Measurements from ENCODE around the gene FNDC10. TPM values are rescaled to one million over a fixed set of nuclear protein-coding genes. Genes with fewer than 3 reads are reported as not detected.
"Not testable (repeated sequence)": the region's sequence is repeated elsewhere in the genome, so short reads cannot be mapped to it uniquely, and the experiment has no call there.

The FNDC10 gene
- total RNA-seq (ENCODE audit: unreplicated experiment): 11.9 TPM
- long read RNA-seq, partial matches to known transcripts: 0 of 2 reads
- long read RNA-seq, other reads (novel, unspliced or antisense): 0 of 2 reads

- H3K36me3 Mint-ChIP-seq (ENCODE audit: unreplicated experiment): no peaks in the 10 kb centered on the region
- H3K9me3 Mint-ChIP-seq (ENCODE audit: unreplicated experiment): no peaks in the 10 kb centered on the region
- H3K27ac Mint-ChIP-seq (ENCODE audit: unreplicated experiment): no peak within 1 kb of the TSS
- TF ChIP-seq CTCF (IDR thresholded peaks at IDR 0.05; ENCODE audit: partially characterized antibody, unreplicated experiment): no peak
- peak within 1 kb of the TSS; percentile 80 for H3K4me3 Mint-ChIP-seq (ENCODE audit: unreplicated experiment)
- H3K27me3 Mint-ChIP-seq (ENCODE audit: unreplicated experiment): peaks cover 6% of the 10 kb centered on the region
- no peaks in the 10 kb centered on the region for H3K4me1 Mint-ChIP-seq (ENCODE audit: low read depth, unreplicated experiment)
- no peak for DNase-seq
Observed at GRCh38 chr1:1599935-1600860, at the start of gene FNDC10. FNDC10 (minus strand) TSS chr1:1600135; CDS start chr1:1600015, 120 bp downstream.

- not testable (repeated sequence) for H3K4me1 Mint-ChIP-seq (ENCODE audit: low read depth, unreplicated experiment); DNase-seq; H3K4me3 Mint-ChIP-seq (ENCODE audit: unreplicated experiment); H3K9me3 Mint-ChIP-seq (ENCODE audit: unreplicated experiment); H3K27me3 Mint-ChIP-seq (ENCODE audit: unreplicated experiment); H3K27ac Mint-ChIP-seq (ENCODE audit: unreplicated experiment); H3K36me3 Mint-ChIP-seq (ENCODE audit: unreplicated experiment)
Observed at GRCh38 chr1:1648265-1648664, 48.3 kb upstream of the FNDC10 start.

GRCh38 chr1:1647567-1648241, 47.8 kb upstream of the FNDC10 start:
- H3K27ac Mint-ChIP-seq (ENCODE audit: unreplicated experiment); H3K4me1 Mint-ChIP-seq (ENCODE audit: low read depth, unreplicated experiment); H3K9me3 Mint-ChIP-seq (ENCODE audit: unreplicated experiment); H3K4me3 Mint-ChIP-seq (ENCODE audit: unreplicated experiment); H3K27me3 Mint-ChIP-seq (ENCODE audit: unreplicated experiment); H3K36me3 Mint-ChIP-seq (ENCODE audit: unreplicated experiment); DNase-seq: not testable (repeated sequence)

GRCh38 chr1:1646326-1646725, 46.4 kb upstream of the FNDC10 start:
- not testable (repeated sequence) for DNase-seq; H3K9me3 Mint-ChIP-seq (ENCODE audit: unreplicated experiment); H3K4me1 Mint-ChIP-seq (ENCODE audit: low read depth, unreplicated experiment); H3K27me3 Mint-ChIP-seq (ENCODE audit: unreplicated experiment); H3K36me3 Mint-ChIP-seq (ENCODE audit: unreplicated experiment); H3K4me3 Mint-ChIP-seq (ENCODE audit: unreplicated experiment)
- peak overlapping the region; percentile 3 for H3K27ac Mint-ChIP-seq (ENCODE audit: unreplicated experiment)

GRCh38 chr1:1640711-1641461, 41.0 kb upstream of the FNDC10 start:
- not testable (repeated sequence) for H3K27me3 Mint-ChIP-seq (ENCODE audit: unreplicated experiment); H3K4me1 Mint-ChIP-seq (ENCODE audit: low read depth, unreplicated experiment); H3K4me3 Mint-ChIP-seq (ENCODE audit: unreplicated experiment); H3K9me3 Mint-ChIP-seq (ENCODE audit: unreplicated experiment); H3K27ac Mint-ChIP-seq (ENCODE audit: unreplicated experiment); H3K36me3 Mint-ChIP-seq (ENCODE audit: unreplicated experiment); DNase-seq

GRCh38 chr1:1640081-1640480, 40.1 kb upstream of the FNDC10 start:
- not testable (repeated sequence) for DNase-seq; H3K4me1 Mint-ChIP-seq (ENCODE audit: low read depth, unreplicated experiment); H3K27ac Mint-ChIP-seq (ENCODE audit: unreplicated experiment); H3K9me3 Mint-ChIP-seq (ENCODE audit: unreplicated experiment); H3K4me3 Mint-ChIP-seq (ENCODE audit: unreplicated experiment); H3K36me3 Mint-ChIP-seq (ENCODE audit: unreplicated experiment); H3K27me3 Mint-ChIP-seq (ENCODE audit: unreplicated experiment)

- not testable (repeated sequence) for H3K4me1 Mint-ChIP-seq (ENCODE audit: low read depth, unreplicated experiment)
Observed at GRCh38 chr1:1639368-1639767, 39.4 kb upstream of the FNDC10 start.

GRCh38 chr1:1638528-1638927, 38.6 kb upstream of the FNDC10 start:
- not testable (repeated sequence) for H3K9me3 Mint-ChIP-seq (ENCODE audit: unreplicated experiment); DNase-seq; H3K4me3 Mint-ChIP-seq (ENCODE audit: unreplicated experiment); H3K27ac Mint-ChIP-seq (ENCODE audit: unreplicated experiment); H3K36me3 Mint-ChIP-seq (ENCODE audit: unreplicated experiment); H3K4me1 Mint-ChIP-seq (ENCODE audit: low read depth, unreplicated experiment); H3K27me3 Mint-ChIP-seq (ENCODE audit: unreplicated experiment)

More at GRCh38 chr1:1639368-1639767, 39.4 kb upstream of the FNDC10 start:
- H3K27me3 Mint-ChIP-seq (ENCODE audit: unreplicated experiment); H3K9me3 Mint-ChIP-seq (ENCODE audit: unreplicated experiment); H3K36me3 Mint-ChIP-seq (ENCODE audit: unreplicated experiment); H3K4me3 Mint-ChIP-seq (ENCODE audit: unreplicated experiment); DNase-seq; H3K27ac Mint-ChIP-seq (ENCODE audit: unreplicated experiment): not testable (repeated sequence)

GRCh38 chr1:1637479-1637875, 37.5 kb upstream of the FNDC10 start:
- H3K4me1 Mint-ChIP-seq (ENCODE audit: low read depth, unreplicated experiment); DNase-seq; H3K4me3 Mint-ChIP-seq (ENCODE audit: unreplicated experiment); H3K27me3 Mint-ChIP-seq (ENCODE audit: unreplicated experiment); H3K36me3 Mint-ChIP-seq (ENCODE audit: unreplicated experiment); H3K9me3 Mint-ChIP-seq (ENCODE audit: unreplicated experiment); H3K27ac Mint-ChIP-seq (ENCODE audit: unreplicated experiment): not testable (repeated sequence)

- not testable (repeated sequence) for H3K4me3 Mint-ChIP-seq (ENCODE audit: unreplicated experiment); H3K4me1 Mint-ChIP-seq (ENCODE audit: low read depth, unreplicated experiment); DNase-seq; H3K36me3 Mint-ChIP-seq (ENCODE audit: unreplicated experiment); H3K9me3 Mint-ChIP-seq (ENCODE audit: unreplicated experiment); H3K27me3 Mint-ChIP-seq (ENCODE audit: unreplicated experiment)
- H3K27ac Mint-ChIP-seq (ENCODE audit: unreplicated experiment): peak overlapping the region; percentile 55
Observed at GRCh38 chr1:1636621-1637478, 36.9 kb upstream of the FNDC10 start.

Measured in glutamatergic neuron (in vitro differentiated cells).